Measurements from ENCODE around the gene TIMM21. TPM values are rescaled to one million over a fixed set of nuclear protein-coding genes. Genes with fewer than 3 reads are reported as not detected.

Gene TIMM21
- total RNA-seq, 2 experiments from 2014 or later, result 27.3 to 30.8 TPM

- H3K9me3 Mint-ChIP-seq, result no peaks in the 10 kb centered on the region
- no peak for ATAC-seq (ENCODE audit: low read depth)
Observed at GRCh38 chr18:74153377-74153776, 5.1 kb downstream of the TIMM21 start.

GRCh38 chr18:74153793-74154192 lies 5.5 kb downstream of the TIMM21 start:
- Mint-ChIP-seq H3K9me3 (no peaks in the 10 kb centered on the region), H3K4me3 (no peak overlapping the region), H3K36me3 (peaks cover 15% of the 10 kb centered on the region), H3K27me3 (no peaks in the 10 kb centered on the region), H3K27ac (no peak overlapping the region), H3K4me1 (peaks cover 43% of the 10 kb centered on the region)
- POLR2A ChIA-PET, result no interaction called here
- no peak for ATAC-seq (ENCODE audit: low read depth)
- DNase-seq, result no peak

More at GRCh38 chr18:74153377-74153776, 5.1 kb downstream of the TIMM21 start:
- Mint-ChIP-seq H3K27me3 (no peaks in the 10 kb centered on the region), H3K27ac (no peak overlapping the region), H3K36me3 (peaks cover 13% of the 10 kb centered on the region), H3K4me3 (no peak overlapping the region), H3K4me1 (peaks cover 43% of the 10 kb centered on the region)
- POLR2A ChIA-PET, result no interaction called here
- no peak for DNase-seq

GRCh38 chr18:74154716-74155115 lies 6.4 kb downstream of the TIMM21 start:
- Mint-ChIP-seq H3K4me3 (no peak overlapping the region), H3K27ac (no peak overlapping the region), H3K4me1 (peaks cover 36% of the 10 kb centered on the region), H3K9me3 (no peaks in the 10 kb centered on the region), H3K36me3 (peaks cover 18% of the 10 kb centered on the region), H3K27me3 (no peaks in the 10 kb centered on the region)
- DNase-seq (no peak), ATAC-seq (ENCODE audit: low read depth) (no peak)
- POLR2A ChIA-PET, result no interaction called here

GRCh38 chr18:74155276-74155675 lies 7.0 kb downstream of the TIMM21 start:
- no peaks in the 10 kb centered on the region for H3K9me3 Mint-ChIP-seq
- DNase-seq, result no peak
- no peaks in the 10 kb centered on the region for H3K27me3 Mint-ChIP-seq
- peaks cover 32% of the 10 kb centered on the region for H3K4me1 Mint-ChIP-seq
- H3K36me3 Mint-ChIP-seq, result peaks cover 18% of the 10 kb centered on the region
- peak overlapping the region; percentile 7 for H3K27ac Mint-ChIP-seq
- POLR2A ChIA-PET, result no interaction called here
- H3K4me3 Mint-ChIP-seq, result no peak overlapping the region
- no peak for ATAC-seq (ENCODE audit: low read depth)

- no peak overlapping the region for H3K27ac Mint-ChIP-seq
- H3K9me3 Mint-ChIP-seq, result no peaks in the 10 kb centered on the region
- no peak for DNase-seq
- H3K27me3 Mint-ChIP-seq, result no peaks in the 10 kb centered on the region
- peaks cover under 1% of the 10 kb centered on the region for H3K4me1 Mint-ChIP-seq
- H3K36me3 Mint-ChIP-seq, result peaks cover 23% of the 10 kb centered on the region
- no peak overlapping the region for H3K4me3 Mint-ChIP-seq
- no peak for ATAC-seq (ENCODE audit: low read depth)
- POLR2A ChIA-PET, result no interaction called here
Observed at GRCh38 chr18:74163019-74163660, 14.8 kb downstream of the TIMM21 start.

- POLR2A ChIA-PET, result no interaction called here
- DNase-seq, result no peak
- H3K4me3 Mint-ChIP-seq, result no peak overlapping the region
- H3K4me1 Mint-ChIP-seq, result no peaks in the 10 kb centered on the region
- peaks cover 9% of the 10 kb centered on the region for H3K27me3 Mint-ChIP-seq
- peaks cover 10% of the 10 kb centered on the region for H3K36me3 Mint-ChIP-seq
- no peak overlapping the region for H3K27ac Mint-ChIP-seq
- no peak for ATAC-seq (ENCODE audit: low read depth)
- H3K9me3 Mint-ChIP-seq, result no peaks in the 10 kb centered on the region
Observed at GRCh38 chr18:74166386-74166785, 18.1 kb downstream of the TIMM21 start.

GRCh38 chr18:74171910-74172606 lies 23.7 kb downstream of the TIMM21 start:
- Mint-ChIP-seq H3K4me3 (peak overlapping the region; percentile 35), H3K27me3 (peaks cover 23% of the 10 kb centered on the region), H3K4me1 (peaks cover 8% of the 10 kb centered on the region), H3K27ac (no peak overlapping the region), H3K36me3 (no peaks in the 10 kb centered on the region), H3K9me3 (no peaks in the 10 kb centered on the region)
- ATAC-seq (ENCODE audit: low read depth), result peak; percentile 22
- POLR2A ChIA-PET, result no interaction called here
- no peak for DNase-seq

- Mint-ChIP-seq H3K27me3 (peaks cover 23% of the 10 kb centered on the region), H3K27ac (no peak overlapping the region), H3K9me3 (no peaks in the 10 kb centered on the region), H3K4me3 (no peak overlapping the region), H3K4me1 (peaks cover 8% of the 10 kb centered on the region), H3K36me3 (no peaks in the 10 kb centered on the region)
- ATAC-seq (ENCODE audit: low read depth) (no peak), DNase-seq (no peak)
- POLR2A ChIA-PET, result no interaction called here
Observed at GRCh38 chr18:74172697-74173433, 24.5 kb downstream of the TIMM21 start.

GRCh38 chr18:74173434-74173750 lies 25.1 kb downstream of the TIMM21 start:
- no peak overlapping the region for H3K27ac Mint-ChIP-seq
- H3K4me1 Mint-ChIP-seq, result peaks cover 8% of the 10 kb centered on the region
- DNase-seq (no peak), ATAC-seq (ENCODE audit: low read depth) (no peak)
- POLR2A ChIA-PET, result no interaction called here
- no peaks in the 10 kb centered on the region for H3K9me3 Mint-ChIP-seq
- H3K4me3 Mint-ChIP-seq, result no peak overlapping the region
- H3K36me3 Mint-ChIP-seq, result no peaks in the 10 kb centered on the region
- peaks cover 23% of the 10 kb centered on the region for H3K27me3 Mint-ChIP-seq

- Mint-ChIP-seq H3K36me3 (no peaks in the 10 kb centered on the region), H3K9me3 (no peaks in the 10 kb centered on the region), H3K27me3 (peaks cover 17% of the 10 kb centered on the region), H3K27ac (no peak overlapping the region), H3K4me3 (no peak overlapping the region), H3K4me1 (peaks cover 8% of the 10 kb centered on the region)
- POLR2A ChIA-PET, result no interaction called here
- DNase-seq, result no peak
- ATAC-seq (ENCODE audit: low read depth), result no peak
Observed at GRCh38 chr18:74175658-74176057, 27.3 kb downstream of the TIMM21 start.

- ATAC-seq (ENCODE audit: low read depth), result no peak
- H3K27ac Mint-ChIP-seq, result no peak overlapping the region
- no peaks in the 10 kb centered on the region for H3K36me3 Mint-ChIP-seq
- no peak for DNase-seq
- no peak overlapping the region for H3K4me3 Mint-ChIP-seq
- H3K4me1 Mint-ChIP-seq, result no peaks in the 10 kb centered on the region
- H3K27me3 Mint-ChIP-seq, result peaks cover 2% of the 10 kb centered on the region
- no peaks in the 10 kb centered on the region for H3K9me3 Mint-ChIP-seq
- POLR2A ChIA-PET, result no interaction called here
Observed at GRCh38 chr18:74178884-74179283, 30.6 kb downstream of the TIMM21 start.

GRCh38 chr18:74179623-74180199 lies 31.4 kb downstream of the TIMM21 start:
- DNase-seq (no peak), ATAC-seq (ENCODE audit: low read depth) (no peak)
- Mint-ChIP-seq H3K27ac (no peak overlapping the region), H3K9me3 (no peaks in the 10 kb centered on the region), H3K27me3 (peaks cover 8% of the 10 kb centered on the region), H3K36me3 (no peaks in the 10 kb centered on the region), H3K4me1 (no peaks in the 10 kb centered on the region), H3K4me3 (no peak overlapping the region)
- POLR2A ChIA-PET, result no interaction called here

- Mint-ChIP-seq H3K36me3 (no peaks in the 10 kb centered on the region), H3K4me3 (no peak overlapping the region), H3K27me3 (peaks cover 15% of the 10 kb centered on the region), H3K9me3 (no peaks in the 10 kb centered on the region), H3K27ac (no peak overlapping the region), H3K4me1 (no peaks in the 10 kb centered on the region)
- ATAC-seq (ENCODE audit: low read depth), result no peak
- POLR2A ChIA-PET, result no interaction called here
- DNase-seq, result no peak
Observed at GRCh38 chr18:74182335-74182734, 34.0 kb downstream of the TIMM21 start.

GRCh38 chr18:74183130-74183529 lies 34.8 kb downstream of the TIMM21 start:
- no peak overlapping the region for H3K27ac Mint-ChIP-seq
- H3K27me3 Mint-ChIP-seq, result peaks cover 20% of the 10 kb centered on the region
- no peaks in the 10 kb centered on the region for H3K36me3 Mint-ChIP-seq
- POLR2A ChIA-PET, result no interaction called here
- DNase-seq, result no peak
- H3K9me3 Mint-ChIP-seq, result no peaks in the 10 kb centered on the region
- H3K4me1 Mint-ChIP-seq, result no peaks in the 10 kb centered on the region
- no peak for ATAC-seq (ENCODE audit: low read depth)
- H3K4me3 Mint-ChIP-seq, result no peak overlapping the region

Data from activated naive CD8-positive, alpha-beta T cell treated with anti-CD3 and anti-CD28 coated beads, Interleukin-2, amount 10 ng/mL, durations not matched to agents 7 days and 5 days (primary cell).